ENCODE measurements around the gene CMYA5. TPM values are rescaled to one million over a fixed set of nuclear protein-coding genes. Genes with fewer than 3 reads are reported as not detected.
"Not testable (repeated sequence)": the region's sequence is repeated elsewhere in the genome, so short reads cannot be mapped to it uniquely, and the experiment has no call there.

The CMYA5 gene
- total and polyA plus RNA-seq, 2 donors: 2.7 to 7.2 TPM

DNA sequence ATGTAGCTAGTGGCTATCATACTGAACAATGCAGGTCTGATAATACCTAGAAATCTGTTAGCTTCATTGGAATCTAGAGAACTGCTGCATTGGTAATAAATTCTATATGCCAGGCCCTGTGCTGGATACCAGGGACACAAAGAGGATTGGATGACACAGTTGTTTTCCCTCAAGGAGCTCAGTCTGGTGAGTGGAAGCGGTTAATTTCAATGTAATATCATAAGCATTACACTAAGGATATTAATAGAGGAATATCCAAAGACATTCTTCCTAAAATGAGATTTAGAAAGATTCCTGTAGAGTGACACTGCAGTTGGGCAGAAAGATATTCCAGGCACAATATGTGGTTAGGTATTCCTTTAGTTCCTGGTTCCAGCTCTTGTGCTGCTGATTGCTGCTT is 5.9 kb downstream of the CMYA5 start:
- 99% methylated on average over 1 of the region's 1 CpG for WGBS
- Histone ChIP-seq H3K4me3 (ENCODE audit: low read length in 2 of 2) (no peak overlapping the region), H3K27me3 (ENCODE audit: control insufficient read depth in 2 of 2, insufficient read depth in 1 of 2, low read length in 1 of 2) (no peaks in the 10 kb centered on the region), H3K36me3 (ENCODE audit: control insufficient read depth in 2 of 2, insufficient read depth in 2 of 2, low read length in 1 of 2) (no peaks in the 10 kb centered on the region), H3K27ac (ENCODE audit: low read depth in 1 of 2, low read length in 1 of 2) (no peak overlapping the region), H3K4me1 (ENCODE audit: control insufficient read depth in 2 of 2, insufficient read depth in 2 of 2, low read length in 2 of 2) (peaks cover 0 to 7% of the 10 kb centered on the region in 2 donors), H3K9me3 (ENCODE audit: control insufficient read depth in 2 of 2, insufficient read depth in 1 of 2, low read length in 1 of 2) (no peaks in the 10 kb centered on the region)
- DNase-seq (ENCODE audit: low read depth in 6 of 9, low spot score in 9 of 9): no peak

DNA sequence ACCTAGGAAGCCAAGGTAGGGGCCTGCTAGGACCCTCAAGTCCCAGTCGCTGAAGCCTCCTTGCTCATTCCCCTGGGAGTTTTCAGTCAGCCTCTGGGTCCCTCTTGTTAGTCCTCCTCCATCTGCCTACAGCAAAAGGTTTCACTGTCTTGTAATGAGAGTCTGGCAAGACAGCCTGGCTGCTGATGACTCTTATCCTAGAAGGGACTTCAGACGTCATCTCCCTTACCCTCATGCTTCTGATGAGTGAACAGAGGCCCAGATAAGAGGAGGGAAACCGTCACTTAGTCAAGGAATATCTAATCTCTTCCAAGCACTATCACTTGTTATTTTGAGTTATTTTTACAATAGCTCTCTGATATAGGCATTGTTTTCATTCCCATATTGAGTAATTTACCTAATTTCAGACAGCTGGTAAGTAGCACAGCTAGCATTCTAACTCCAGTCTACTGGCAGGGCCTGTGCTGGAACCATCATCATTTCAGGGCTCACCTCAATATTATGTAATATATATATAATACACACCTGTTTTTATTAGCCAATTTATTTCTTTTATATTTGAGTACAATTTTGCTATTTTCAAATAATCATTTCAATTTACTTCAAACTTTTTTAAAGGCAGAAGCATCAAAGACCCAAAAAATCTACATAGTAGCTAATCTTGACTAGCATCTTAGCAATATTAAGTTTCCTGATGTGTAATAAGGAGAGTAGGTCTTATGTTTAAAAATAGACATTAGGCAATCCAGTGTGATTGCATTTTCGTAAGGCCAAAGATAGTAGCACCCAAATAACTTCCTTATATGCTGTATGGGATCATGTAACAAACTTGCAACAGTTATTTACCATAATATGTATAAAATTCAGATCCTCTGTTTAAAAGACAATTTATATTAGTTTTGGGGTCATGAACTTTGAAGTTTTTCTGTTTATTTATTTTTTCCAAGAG is 7.9 kb downstream of the CMYA5 start:
- Histone ChIP-seq H3K27me3 (ENCODE audit: control insufficient read depth in 2 of 2, insufficient read depth in 1 of 2, low read length in 1 of 2) (no peaks in the 10 kb centered on the region), H3K4me1 (ENCODE audit: control insufficient read depth in 2 of 2, insufficient read depth in 2 of 2, low read length in 2 of 2) (no peaks in the 10 kb centered on the region), H3K9me3 (ENCODE audit: control insufficient read depth in 2 of 2, insufficient read depth in 1 of 2, low read length in 1 of 2) (no peaks in the 10 kb centered on the region), H3K4me3 (ENCODE audit: low read length in 2 of 2) (no peak overlapping the region), H3K27ac (ENCODE audit: low read depth in 1 of 2, low read length in 1 of 2) (no peak overlapping the region), H3K36me3 (ENCODE audit: control insufficient read depth in 2 of 2, insufficient read depth in 2 of 2, low read length in 1 of 2) (no peaks in the 10 kb centered on the region)
- WGBS: 95% methylated on average over 4 of the region's 4 CpGs
- no peak for DNase-seq (ENCODE audit: low read depth in 6 of 9, low spot score in 9 of 9)

DNA sequence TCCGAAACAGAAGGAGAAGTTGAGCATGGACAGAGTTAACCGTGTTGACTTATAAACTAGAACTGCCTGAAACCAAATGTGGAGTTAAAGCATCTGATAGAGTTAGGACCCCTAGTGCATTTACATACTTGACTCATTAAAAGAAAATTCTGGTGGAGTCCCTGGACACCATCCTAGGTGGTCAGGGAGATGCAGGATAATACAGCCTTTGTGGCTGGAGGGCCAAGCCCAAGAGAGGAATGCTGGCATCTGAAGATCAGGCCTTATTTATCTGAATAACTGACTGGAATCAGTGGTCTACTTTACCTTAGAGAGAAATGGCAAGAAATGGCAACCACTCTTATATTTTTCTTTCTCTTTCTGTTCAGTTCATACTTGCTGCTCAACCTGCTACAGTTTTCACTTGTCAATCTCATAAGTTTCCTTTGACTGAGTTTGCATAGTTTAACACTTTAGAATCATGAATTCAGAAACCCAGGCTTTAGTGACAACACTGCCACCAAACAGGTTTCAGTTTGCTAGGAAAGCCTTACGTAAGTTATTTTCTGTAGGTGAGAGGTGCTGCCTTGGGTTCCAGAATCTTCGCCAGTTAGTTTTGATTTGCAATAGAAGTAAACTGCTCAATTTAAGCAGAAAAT is 10.2 kb downstream of the CMYA5 start:
- Histone ChIP-seq H3K36me3 (ENCODE audit: control insufficient read depth in 2 of 2, insufficient read depth in 2 of 2, low read length in 1 of 2) (no peaks in the 10 kb centered on the region), H3K27ac (ENCODE audit: low read depth in 1 of 2, low read length in 1 of 2) (no peak overlapping the region), H3K4me3 (ENCODE audit: low read length in 2 of 2) (no peak overlapping the region), H3K27me3 (ENCODE audit: control insufficient read depth in 2 of 2, insufficient read depth in 1 of 2, low read length in 1 of 2) (no peaks in the 10 kb centered on the region), H3K4me1 (ENCODE audit: control insufficient read depth in 2 of 2, insufficient read depth in 2 of 2, low read length in 2 of 2) (no peaks in the 10 kb centered on the region), H3K9me3 (ENCODE audit: control insufficient read depth in 2 of 2, insufficient read depth in 1 of 2, low read length in 1 of 2) (no peaks in the 10 kb centered on the region)
- WGBS: 98% methylated on average over 4 of the region's 4 CpGs
- DNase-seq (ENCODE audit: low read depth in 6 of 9, low spot score in 9 of 9): no peak

DNA sequence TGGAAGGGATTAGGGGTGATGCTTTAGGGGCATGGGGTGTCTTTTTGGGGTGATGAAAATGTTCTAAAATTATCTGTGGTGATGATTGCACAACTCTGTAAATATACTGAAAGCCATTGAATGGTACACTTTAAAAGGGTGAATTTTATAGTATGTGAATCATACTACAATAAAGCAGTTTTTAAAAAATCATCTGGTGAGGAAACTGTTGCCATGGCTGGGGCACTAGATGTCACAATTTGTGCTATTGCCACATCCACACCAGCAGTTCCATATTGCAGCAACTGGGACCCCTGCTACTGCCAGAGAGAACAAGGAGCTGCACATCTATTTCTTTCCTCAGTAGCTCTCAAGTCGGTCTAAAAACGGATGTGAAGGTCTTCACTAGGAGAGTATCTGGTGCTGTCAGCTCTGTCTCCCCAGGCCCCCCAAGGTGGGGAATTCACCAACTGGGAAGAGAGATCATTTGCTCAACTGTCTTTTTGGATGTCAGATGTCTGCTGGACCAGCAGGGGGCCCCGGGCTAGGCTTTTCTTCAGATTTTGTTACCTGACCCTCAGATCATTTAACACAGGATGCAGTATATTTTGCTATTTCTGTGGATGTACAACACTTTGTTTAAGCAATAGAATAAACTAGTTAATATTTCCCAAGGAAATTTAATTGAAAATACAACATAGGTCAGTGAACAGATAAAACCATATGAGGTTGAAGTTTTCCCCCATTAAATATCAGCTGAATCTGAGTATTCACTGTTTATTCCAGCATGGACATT is 13.2 kb downstream of the CMYA5 start:
- Histone ChIP-seq H3K4me1 (ENCODE audit: control insufficient read depth in 2 of 2, insufficient read depth in 2 of 2, low read length in 2 of 2) (no peaks in the 10 kb centered on the region), H3K36me3 (ENCODE audit: control insufficient read depth in 2 of 2, insufficient read depth in 2 of 2, low read length in 1 of 2) (no peaks in the 10 kb centered on the region), H3K4me3 (ENCODE audit: low read length in 2 of 2) (no peak overlapping the region), H3K27me3 (ENCODE audit: control insufficient read depth in 2 of 2, insufficient read depth in 1 of 2, low read length in 1 of 2) (no peaks in the 10 kb centered on the region), H3K27ac (ENCODE audit: low read depth in 1 of 2, low read length in 1 of 2) (no peak overlapping the region), H3K9me3 (ENCODE audit: control insufficient read depth in 2 of 2, insufficient read depth in 1 of 2, low read length in 1 of 2) (peaks cover 0 to 4% of the 10 kb centered on the region in 2 donors)
- peak in 5 of 9 donors; percentile 14 to 61 (median 22) for DNase-seq (ENCODE audit: low read depth in 6 of 9, low spot score in 9 of 9)
- WGBS: 51% methylated on average over 3 of the region's 3 CpGs

DNA sequence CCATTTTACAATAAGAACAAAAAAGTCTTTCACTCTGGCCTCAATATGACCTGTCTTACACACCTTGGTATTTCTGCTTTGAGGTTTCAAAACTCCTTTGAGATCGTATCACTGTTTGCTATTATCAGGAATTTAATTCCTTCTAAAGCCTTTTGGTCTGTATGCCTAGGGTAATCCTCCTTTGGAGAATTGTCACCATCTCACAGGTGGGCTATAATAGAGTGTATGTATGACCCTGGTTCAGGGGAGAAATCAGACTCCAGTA is 13.7 kb downstream of the CMYA5 start:
- 100% methylated on average over 1 of the region's 1 CpG for WGBS
- Histone ChIP-seq H3K4me3 (ENCODE audit: low read length in 2 of 2) (no peak overlapping the region), H3K27ac (ENCODE audit: low read depth in 1 of 2, low read length in 1 of 2) (no peak overlapping the region), H3K4me1 (ENCODE audit: control insufficient read depth in 2 of 2, insufficient read depth in 2 of 2, low read length in 2 of 2) (no peaks in the 10 kb centered on the region), H3K36me3 (ENCODE audit: control insufficient read depth in 2 of 2, insufficient read depth in 2 of 2, low read length in 1 of 2) (no peaks in the 10 kb centered on the region), H3K27me3 (ENCODE audit: control insufficient read depth in 2 of 2, insufficient read depth in 1 of 2, low read length in 1 of 2) (no peaks in the 10 kb centered on the region), H3K9me3 (ENCODE audit: control insufficient read depth in 2 of 2, insufficient read depth in 1 of 2, low read length in 1 of 2) (peaks cover 0 to 4% of the 10 kb centered on the region in 2 donors)
- no peak for DNase-seq (ENCODE audit: low read depth in 6 of 9, low spot score in 9 of 9)

DNA sequence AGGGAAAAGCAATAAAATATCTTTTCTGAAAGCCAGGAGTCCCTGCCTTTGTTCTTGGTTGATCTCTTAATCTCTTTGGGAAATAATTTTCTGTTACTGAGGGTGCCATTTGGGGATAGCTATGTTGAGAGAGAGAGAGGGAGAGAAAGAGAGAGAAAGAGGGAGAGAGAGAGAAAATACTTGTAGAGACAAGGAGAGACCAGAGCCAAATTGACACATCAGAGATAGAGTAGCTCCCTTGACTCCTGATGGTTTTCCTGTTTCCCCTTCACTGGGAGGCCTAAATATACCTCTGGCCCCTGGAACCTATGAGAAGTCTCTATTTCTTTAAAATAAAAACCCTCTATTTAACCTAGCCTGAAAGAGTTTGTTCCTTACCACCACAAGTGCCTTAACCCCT is 14.9 kb downstream of the CMYA5 start:
- no peaks in the 10 kb centered on the region for H3K4me1 ChIP-seq (ENCODE audit: control insufficient read depth in 2 of 2, insufficient read depth in 2 of 2, low read length in 2 of 2)
- H3K36me3 ChIP-seq (ENCODE audit: control insufficient read depth in 2 of 2, insufficient read depth in 2 of 2, low read length in 1 of 2): no peaks in the 10 kb centered on the region
- peaks cover 0 to 4% of the 10 kb centered on the region in 2 donors for H3K9me3 ChIP-seq (ENCODE audit: control insufficient read depth in 2 of 2, insufficient read depth in 1 of 2, low read length in 1 of 2)
- H3K4me3 ChIP-seq (ENCODE audit: low read length in 2 of 2): no peak overlapping the region
- H3K27ac ChIP-seq (ENCODE audit: low read depth in 1 of 2, low read length in 1 of 2): no peak overlapping the region
- no peaks in the 10 kb centered on the region for H3K27me3 ChIP-seq (ENCODE audit: control insufficient read depth in 2 of 2, insufficient read depth in 1 of 2, low read length in 1 of 2)
- no peak for DNase-seq (ENCODE audit: low read depth in 6 of 9, low spot score in 9 of 9)

DNA sequence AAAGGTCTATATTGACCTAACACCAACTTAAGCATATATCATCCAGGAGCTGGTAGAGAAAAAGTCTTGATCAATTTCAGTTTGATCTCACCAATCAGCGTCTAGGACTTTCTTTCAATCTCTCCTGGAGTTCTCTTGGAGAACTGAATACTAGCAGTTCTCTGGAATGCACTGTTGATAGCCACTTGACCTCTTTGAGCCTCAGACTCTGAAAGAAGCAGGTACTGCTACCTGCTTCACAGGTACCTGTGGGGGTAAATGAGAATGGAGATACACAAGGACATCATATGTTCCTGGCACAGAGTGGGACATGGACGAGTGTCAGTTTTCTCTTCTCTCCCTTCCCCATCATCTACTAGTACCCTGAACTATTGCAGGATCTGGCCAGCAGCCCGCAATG is 16.0 kb downstream of the CMYA5 start:
- 98% methylated on average over 3 of the region's 3 CpGs for WGBS
- Histone ChIP-seq H3K4me3 (ENCODE audit: low read length in 2 of 2) (no peak overlapping the region), H3K9me3 (ENCODE audit: control insufficient read depth in 2 of 2, insufficient read depth in 1 of 2, low read length in 1 of 2) (peaks cover 0 to 4% of the 10 kb centered on the region in 2 donors), H3K27me3 (ENCODE audit: control insufficient read depth in 2 of 2, insufficient read depth in 1 of 2, low read length in 1 of 2) (no peaks in the 10 kb centered on the region), H3K4me1 (ENCODE audit: control insufficient read depth in 2 of 2, insufficient read depth in 2 of 2, low read length in 2 of 2) (no peaks in the 10 kb centered on the region), H3K36me3 (ENCODE audit: control insufficient read depth in 2 of 2, insufficient read depth in 2 of 2, low read length in 1 of 2) (no peaks in the 10 kb centered on the region), H3K27ac (ENCODE audit: low read depth in 1 of 2, low read length in 1 of 2) (no peak overlapping the region)
- no peak for DNase-seq (ENCODE audit: low read depth in 6 of 9, low spot score in 9 of 9)

DNA sequence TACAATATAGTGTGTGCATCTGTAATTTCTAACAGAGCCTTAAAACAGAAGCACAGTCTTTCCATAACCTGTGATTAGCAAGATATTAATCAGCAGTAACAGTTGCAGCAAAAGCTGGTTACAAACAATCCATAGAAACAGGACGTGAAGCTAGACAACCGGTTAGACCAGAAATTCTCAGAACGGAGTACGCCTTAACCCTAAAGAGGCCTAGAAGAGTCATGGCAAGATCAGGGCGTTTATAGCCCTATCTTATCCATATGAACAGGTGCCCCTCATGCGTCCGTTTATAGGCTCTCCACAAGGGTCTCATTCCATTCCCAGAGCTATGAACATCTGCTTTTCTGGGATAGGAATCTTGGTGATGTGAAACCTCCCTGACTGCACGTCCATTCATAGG is 16.7 kb downstream of the CMYA5 start:
- H3K4me1 ChIP-seq (ENCODE audit: control insufficient read depth in 2 of 2, insufficient read depth in 2 of 2, low read length in 2 of 2); H3K27ac ChIP-seq (ENCODE audit: low read depth in 1 of 2, low read length in 1 of 2); H3K27me3 ChIP-seq (ENCODE audit: control insufficient read depth in 2 of 2, insufficient read depth in 1 of 2, low read length in 1 of 2); H3K4me3 ChIP-seq (ENCODE audit: low read length in 2 of 2); H3K36me3 ChIP-seq (ENCODE audit: control insufficient read depth in 2 of 2, insufficient read depth in 2 of 2, low read length in 1 of 2); H3K9me3 ChIP-seq (ENCODE audit: control insufficient read depth in 2 of 2, insufficient read depth in 1 of 2, low read length in 1 of 2); DNase-seq (ENCODE audit: low read depth in 6 of 9, low spot score in 9 of 9): not testable (repeated sequence)
- WGBS: 95% methylated on average over 8 of the region's 8 CpGs

DNA sequence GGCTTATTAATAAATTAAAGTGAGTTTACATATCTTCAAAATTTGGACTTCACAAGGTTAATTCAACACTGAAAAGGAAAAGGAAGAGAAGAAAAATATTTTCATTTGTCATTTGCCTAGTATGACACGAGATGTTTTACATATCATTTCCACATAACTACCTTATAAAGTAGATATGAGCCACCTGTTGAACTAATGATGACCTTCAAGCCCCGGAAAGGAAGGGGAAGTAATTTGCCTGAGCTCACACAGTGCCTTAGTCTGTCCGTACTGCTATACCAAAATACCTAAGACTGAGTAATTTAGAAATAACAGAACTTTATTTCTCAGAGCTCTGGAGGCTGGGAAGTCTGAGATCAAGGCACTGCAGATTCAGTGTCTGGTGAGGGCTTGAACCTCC is 17.9 kb downstream of the CMYA5 start:
- Histone ChIP-seq H3K27ac (ENCODE audit: low read depth in 1 of 2, low read length in 1 of 2) (no peak overlapping the region), H3K36me3 (ENCODE audit: control insufficient read depth in 2 of 2, insufficient read depth in 2 of 2, low read length in 1 of 2) (no peaks in the 10 kb centered on the region), H3K4me1 (ENCODE audit: control insufficient read depth in 2 of 2, insufficient read depth in 2 of 2, low read length in 2 of 2) (no peaks in the 10 kb centered on the region), H3K4me3 (ENCODE audit: low read length in 2 of 2) (no peak overlapping the region), H3K9me3 (ENCODE audit: control insufficient read depth in 2 of 2, insufficient read depth in 1 of 2, low read length in 1 of 2) (peaks cover 0 to 4% of the 10 kb centered on the region in 2 donors), H3K27me3 (ENCODE audit: control insufficient read depth in 2 of 2, insufficient read depth in 1 of 2, low read length in 1 of 2) (no peaks in the 10 kb centered on the region)
- 90% methylated on average over 3 of the region's 3 CpGs for WGBS
- no peak for DNase-seq (ENCODE audit: low read depth in 6 of 9, low spot score in 9 of 9)
